ES-I3 (cell line): ENCODE results near the gene FAT3.
A peak's percentile ranks its signal among the peaks of the same experiment; 100 is the strongest.

Experiments
- H3K36me3 ChIP-seq: 2 replicates; pipeline ENCODE4 v1.6.1; 2013; ENCODE audit warnings: mild to moderate bottlenecking, low read length, control low read depth, moderate library complexity; ENCODE audit not compliant: insufficient read depth
- H3K4me1 ChIP-seq: 2 replicates; pipeline ENCODE4 v1.6.1; 2013; ENCODE audit warnings: mild to moderate bottlenecking, control low read depth, low read length; ENCODE audit not compliant: insufficient read depth
- H3K9ac ChIP-seq: 2 replicates; pipeline ENCODE4 v1.6.1; 2013; ENCODE audit warnings: low read depth, mild to moderate bottlenecking, low read length, moderate library complexity
- H3K9me3 ChIP-seq: 2 replicates; pipeline ENCODE4 v1.6.1; 2013; ENCODE audit warnings: mild to moderate bottlenecking, low read length, moderate library complexity; ENCODE audit not compliant: control insufficient read depth, insufficient read depth

Gene FAT3

DNA sequence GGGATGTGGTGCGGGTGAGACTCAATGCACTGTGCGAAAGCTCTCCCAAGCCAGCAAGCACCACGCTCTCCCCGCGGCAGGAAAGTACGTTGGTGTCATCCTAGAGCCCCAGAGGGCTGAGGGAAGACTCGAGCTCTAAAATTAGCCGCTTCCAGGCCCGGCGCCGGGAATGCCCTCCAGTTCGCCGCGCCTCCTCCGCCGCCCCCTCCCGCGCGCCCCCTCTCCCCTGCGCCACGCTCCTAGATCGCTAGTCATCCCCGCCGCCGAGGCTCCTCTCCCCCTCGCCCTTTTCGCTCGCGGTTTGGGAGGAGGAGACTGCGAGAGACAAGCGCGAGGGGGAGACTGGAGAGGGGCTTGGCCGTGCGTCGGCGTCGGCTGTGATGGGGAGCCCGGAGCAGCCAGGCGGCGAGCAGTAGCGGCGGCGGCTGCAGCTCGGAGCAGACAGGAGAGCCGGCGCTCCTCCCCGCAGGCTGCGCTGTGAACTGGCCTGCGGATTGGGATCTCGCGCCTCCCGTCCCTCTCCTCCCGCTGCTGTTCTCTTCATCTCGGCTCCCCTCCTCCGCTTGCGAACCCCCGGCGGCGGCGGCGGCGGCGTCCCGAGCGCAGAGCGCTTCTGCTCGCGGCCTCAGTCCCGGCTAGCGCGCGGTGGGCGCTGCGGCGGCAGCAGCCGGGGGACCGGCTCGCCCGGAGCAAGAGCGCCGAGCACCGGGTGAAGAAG is at the start of gene FAT3:
FAT3 (plus strand) TSS at position 412 of the 718 bp plus-strand sequence. CDS start 127,295 bp downstream, outside the sequence.
- Histone ChIP-seq H3K9me3 (peaks cover 5% of the 10 kb centered on the region; the same call in 1 of the 2 replicates), H3K9ac (peak within 1 kb of the TSS; percentile 77), H3K36me3 (no peaks in the 10 kb centered on the region), H3K4me1 (peaks cover 30% of the 10 kb centered on the region)

DNA sequence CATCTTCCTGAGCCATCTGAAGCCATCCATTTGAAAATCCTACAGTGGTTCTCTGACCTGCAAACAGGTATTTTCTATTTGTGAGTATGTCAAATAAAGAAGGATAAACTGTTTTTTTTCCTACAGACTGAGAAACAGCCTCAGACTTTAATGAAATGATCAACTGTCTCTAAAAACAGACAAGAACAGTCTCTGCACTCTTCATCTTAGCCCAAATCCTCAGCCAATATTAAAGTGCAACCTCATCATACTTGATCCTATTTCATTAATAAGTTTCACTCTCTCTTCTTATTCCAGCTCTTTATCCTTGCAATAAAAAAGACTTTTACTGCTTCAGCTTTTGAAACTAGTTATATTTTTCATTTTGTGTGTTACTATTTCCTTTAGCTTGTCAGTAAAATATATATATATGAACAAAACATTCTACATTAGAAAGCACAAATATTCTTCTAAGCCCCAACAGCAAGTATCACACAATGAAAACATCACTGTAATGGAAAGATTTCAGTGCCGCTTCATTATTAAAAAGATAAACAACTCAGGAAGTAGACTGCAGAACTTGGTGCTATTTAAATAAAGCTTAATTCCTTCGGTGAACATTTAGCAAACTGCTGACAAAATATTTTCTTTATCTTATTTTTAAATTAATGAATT is 45.5 kb upstream of the FAT3 start:
- no peak overlapping the region for H3K9ac ChIP-seq
- H3K36me3 ChIP-seq: no peaks in the 10 kb centered on the region
- peaks cover 7% of the 10 kb centered on the region for H3K4me1 ChIP-seq
- H3K9me3 ChIP-seq: no peaks in the 10 kb centered on the region

- Histone ChIP-seq H3K9me3 (no peaks in the 10 kb centered on the region), H3K9ac (no peak overlapping the region), H3K4me1 (peaks cover 7% of the 10 kb centered on the region), H3K36me3 (no peaks in the 10 kb centered on the region)
Measured at GRCh38 chr11:92180226-92180625, 44.4 kb upstream of the FAT3 start.

GRCh38 chr11:92180664-92181251 is 43.9 kb upstream of the FAT3 start:
- H3K9ac ChIP-seq: no peak overlapping the region

GRCh38 chr11:92190535-92191206 is 33.9 kb upstream of the FAT3 start:
- Histone ChIP-seq H3K9me3 (no peaks in the 10 kb centered on the region), H3K36me3 (no peaks in the 10 kb centered on the region), H3K4me1 (no peaks in the 10 kb centered on the region), H3K9ac (no peak overlapping the region)

More at GRCh38 chr11:92180664-92181251, 43.9 kb upstream of the FAT3 start:
- H3K4me1 ChIP-seq: peaks cover 7% of the 10 kb centered on the region
- H3K9me3 ChIP-seq: no peaks in the 10 kb centered on the region
- no peaks in the 10 kb centered on the region for H3K36me3 ChIP-seq

GRCh38 chr11:92192141-92192540 is 32.5 kb upstream of the FAT3 start:
- Histone ChIP-seq H3K36me3 (no peaks in the 10 kb centered on the region), H3K9me3 (no peaks in the 10 kb centered on the region), H3K9ac (no peak overlapping the region), H3K4me1 (no peaks in the 10 kb centered on the region)

- Histone ChIP-seq H3K9ac (no peak overlapping the region), H3K4me1 (no peaks in the 10 kb centered on the region), H3K36me3 (no peaks in the 10 kb centered on the region), H3K9me3 (no peaks in the 10 kb centered on the region; the same call in 1 of the 2 replicates)
Measured at GRCh38 chr11:92198268-92198667, 26.4 kb upstream of the FAT3 start.

GRCh38 chr11:92199991-92200390 is 24.6 kb upstream of the FAT3 start:
- Histone ChIP-seq H3K9me3 (peaks cover 2% of the 10 kb centered on the region; the same call in 1 of the 2 replicates), H3K9ac (no peak overlapping the region), H3K36me3 (no peaks in the 10 kb centered on the region), H3K4me1 (no peaks in the 10 kb centered on the region)

- Histone ChIP-seq H3K9me3 (peaks cover 2% of the 10 kb centered on the region; the same call in 1 of the 2 replicates), H3K4me1 (peaks cover 5% of the 10 kb centered on the region; the same call in 1 of the 2 replicates), H3K36me3 (no peaks in the 10 kb centered on the region), H3K9ac (no peak overlapping the region)
Measured at GRCh38 chr11:92204731-92205130, 19.9 kb upstream of the FAT3 start.

DNA sequence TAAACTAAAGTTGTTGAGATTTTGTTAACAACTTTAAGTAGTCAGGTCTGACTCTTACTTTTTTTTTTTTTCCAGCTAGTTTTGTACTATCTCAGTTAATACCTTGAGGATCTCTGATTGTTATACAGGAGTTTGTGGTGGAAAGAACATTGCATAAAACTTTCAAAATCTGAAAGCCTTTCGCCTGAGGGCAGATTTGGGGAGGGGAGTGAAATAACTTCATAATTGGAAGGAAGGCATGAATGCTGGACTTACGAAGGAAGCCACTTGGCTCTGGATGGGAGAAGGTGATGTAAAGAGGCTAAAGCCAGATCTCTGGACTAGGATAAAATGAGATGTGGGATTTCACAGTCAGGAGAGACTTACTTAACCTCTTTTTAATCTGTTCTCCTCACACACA is 18.2 kb upstream of the FAT3 start:
- H3K4me1 ChIP-seq: peaks cover 5% of the 10 kb centered on the region; the same call in 1 of the 2 replicates
- H3K36me3 ChIP-seq: no peaks in the 10 kb centered on the region
- 0 out of 2 replicates have a peak, but pooled peaks cover 2% of the 10 kb centered on the region for H3K9me3 ChIP-seq

DNA sequence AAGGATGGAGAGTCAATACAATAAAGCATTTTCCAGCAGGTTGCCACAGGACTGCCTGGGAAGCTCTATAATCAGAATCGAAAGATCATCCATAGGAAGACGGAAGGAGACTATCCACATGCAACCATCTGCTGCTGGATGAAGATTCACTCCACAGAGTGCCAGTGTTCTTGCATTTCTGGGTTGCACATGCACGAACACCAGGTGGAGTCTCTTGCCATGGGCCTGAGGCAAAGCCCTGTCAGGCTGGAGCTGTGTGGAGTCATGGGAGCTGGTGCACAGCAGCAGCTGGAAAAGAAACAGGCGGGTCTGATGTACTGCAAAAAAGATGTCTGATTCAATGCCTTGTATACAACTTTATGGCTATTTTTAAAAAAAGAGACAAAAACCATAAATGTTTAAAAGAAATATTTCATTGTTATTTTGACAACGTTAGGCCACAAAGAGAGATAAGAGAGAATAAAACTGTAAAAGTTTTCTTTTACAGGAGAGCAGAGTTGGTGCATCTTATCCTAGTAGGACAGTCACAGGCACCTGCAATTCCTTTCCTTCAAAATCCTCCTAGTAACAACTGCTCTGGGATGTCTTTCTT is 12.9 kb upstream of the FAT3 start:
- Histone ChIP-seq H3K4me1 (peaks cover 23% of the 10 kb centered on the region; the same call in 1 of the 2 replicates), H3K9me3 (no peaks in the 10 kb centered on the region), H3K9ac (no peak overlapping the region), H3K36me3 (no peaks in the 10 kb centered on the region)

More for the DNA sequence above, 18.2 kb upstream of the FAT3 start:
- H3K9ac ChIP-seq: no peak overlapping the region

DNA sequence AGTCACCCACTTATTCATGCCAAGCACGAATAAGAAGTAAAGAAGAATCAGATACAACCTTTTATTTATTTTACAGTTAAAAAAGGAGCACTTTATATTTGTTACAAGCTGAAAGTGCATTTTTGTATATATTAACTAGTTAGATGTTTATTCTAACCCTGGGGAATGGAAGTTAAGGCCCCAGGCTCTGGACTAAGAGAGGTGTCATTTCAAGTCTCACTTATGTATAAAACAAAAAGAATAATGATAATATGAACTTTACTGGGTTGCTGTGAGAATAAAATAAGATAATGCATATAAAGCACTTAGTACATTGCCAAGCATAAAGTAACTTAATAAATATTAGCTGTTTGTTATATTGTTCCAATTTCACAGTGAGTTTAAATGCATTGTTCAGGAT is 12.1 kb upstream of the FAT3 start:
- H3K9me3 ChIP-seq: no peaks in the 10 kb centered on the region
- no peak overlapping the region for H3K9ac ChIP-seq
- H3K4me1 ChIP-seq: peaks cover 30% of the 10 kb centered on the region
- no peaks in the 10 kb centered on the region for H3K36me3 ChIP-seq

GRCh38 chr11:92216789-92217188 is 7.8 kb upstream of the FAT3 start:
- H3K36me3 ChIP-seq: no peaks in the 10 kb centered on the region
- peaks cover 44% of the 10 kb centered on the region for H3K4me1 ChIP-seq
- no peak overlapping the region for H3K9ac ChIP-seq
- peaks cover 5% of the 10 kb centered on the region; the same call in 1 of the 2 replicates for H3K9me3 ChIP-seq

DNA sequence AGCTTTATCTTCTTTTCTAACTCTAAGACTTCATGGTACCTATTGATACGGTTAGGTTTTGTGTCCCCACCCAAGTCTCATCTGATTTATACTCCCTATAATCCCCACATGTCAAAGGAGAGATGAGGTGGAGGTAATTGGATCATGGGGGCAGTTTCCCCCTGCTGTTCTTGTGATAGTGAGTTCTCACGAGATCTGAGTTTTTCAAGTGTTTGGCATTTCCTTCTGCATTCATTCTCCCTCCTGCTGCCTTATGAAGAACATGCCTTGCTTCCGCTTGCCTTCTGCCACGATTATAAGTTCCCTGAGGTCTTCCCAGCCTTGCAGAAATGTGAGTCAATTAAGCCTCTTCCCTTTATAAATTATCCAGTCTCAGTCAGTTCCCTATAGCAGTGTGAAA is 5.1 kb upstream of the FAT3 start:
- H3K36me3 ChIP-seq: no peaks in the 10 kb centered on the region
- H3K9me3 ChIP-seq: peaks cover 5% of the 10 kb centered on the region; the same call in 1 of the 2 replicates
- H3K9ac ChIP-seq: no peak overlapping the region
- peaks cover 58% of the 10 kb centered on the region for H3K4me1 ChIP-seq
